ENCODE data around the gene ATXN7. TPM values are rescaled to one million over a fixed set of nuclear protein-coding genes. Genes with fewer than 3 reads are reported as not detected.

The ATXN7 gene
- total and polyA plus RNA-seq, 2 of the 13 experiments (the other 11 are each of a cell fraction or from before 2014, with no cell fraction given): 13.8 to 20.0 TPM

GRCh38 chr3:63980019-63980418 is 116.4 kb downstream of the ATXN7 start:
- POLR2A ChIA-PET: no interaction called here
- 92% methylated on average over 2 of the region's 2 CpGs for WGBS (ENCODE audit: low lambda C conversion rate)
- TF ChIP-seq RFX3 (CRISPR knock-in tag; IDR thresholded peaks at IDR 0.05) (no peak), ARHGAP35 (CRISPR knock-in tag; IDR thresholded peaks at IDR 0.05; ENCODE audit: borderline replicate concordance) (no peak), PAWR (CRISPR knock-in tag; IDR thresholded peaks at IDR 0.05; ENCODE audit: borderline replicate concordance) (no peak), SMYD3 (CRISPR knock-in tag; IDR thresholded peaks at IDR 0.05) (no peak), FOXC1 (CRISPR knock-in tag; IDR thresholded peaks at IDR 0.05; ENCODE audit: borderline replicate concordance) (no peak), ZBTB40 (IDR thresholded peaks at IDR 0.05) (no peak), ZBTB40 (CRISPR knock-in tag; IDR thresholded peaks at IDR 0.05) (no peak), JDP2 (CRISPR knock-in tag; IDR thresholded peaks at IDR 0.05; ENCODE audit: borderline replicate concordance) (no peak), ZNF513 (CRISPR knock-in tag; conservative IDR thresholded peaks at IDR 0.05) (no peak), ZNF383 (CRISPR knock-in tag; IDR thresholded peaks at IDR 0.05; ENCODE audit: borderline replicate concordance) (no peak), MYNN (CRISPR knock-in tag; IDR thresholded peaks at IDR 0.05; ENCODE audit: low read depth) (no peak)
- TF ChIP-seq, protein P1, sequence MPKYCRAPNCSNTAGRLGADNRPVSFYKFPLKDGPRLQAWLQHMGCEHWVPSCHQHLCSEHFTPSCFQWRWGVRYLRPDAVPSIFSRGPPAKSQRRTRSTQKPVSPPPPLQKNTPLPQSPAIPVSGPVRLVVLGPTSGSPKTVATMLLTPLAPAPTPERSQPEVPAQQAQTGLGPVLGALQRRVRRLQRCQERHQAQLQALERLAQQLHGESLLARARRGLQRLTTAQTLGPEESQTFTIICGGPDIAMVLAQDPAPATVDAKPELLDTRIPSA (CRISPR knock-in tag; IDR thresholded peaks at IDR 0.05; ENCODE audit: borderline replicate concordance): no peak

More at GRCh38 chr3:63980019-63980418, 116.4 kb downstream of the ATXN7 start:
- FAIRE-seq: no peak
- intact Hi-C loops (cut with micrococcal nuclease; ENCODE audit: unreplicated experiment): no loop called here
- BruUV-seq (replicated peaks): no TSS peak
- ATAC-seq: no peak
- H3K4me2 ChIP-seq (ENCODE audit: low read depth, low read length): no peak overlapping the region
- no peak overlapping the region for H2AFZ ChIP-seq (ENCODE audit: low read length)
- in situ Hi-C loops (cut with HindIII; ENCODE audit: extremely low pct_ligation_motif_present, low pct_unique_long_range_greater_than_20kb): no loop called here
- no peak overlapping the region for H3K9ac ChIP-seq (ENCODE audit: insufficient read depth, low read depth, low read length)
- H4K20me1 ChIP-seq (ENCODE audit: insufficient read depth, low read length): no peaks in the 10 kb centered on the region
- H3K4me1 ChIP-seq (ENCODE audit: insufficient read depth, low read length): peaks cover 17% of the 10 kb centered on the region
- CTCF ChIA-PET (ENCODE audit: low intra/inter-chr PET ratio, low total read pairs): no interaction called here
- H3K27me3 ChIP-seq (ENCODE audit: control insufficient read depth in 1 of 2, insufficient read depth in 2 of 2, low read length in 2 of 2): no peaks in the 10 kb centered on the region
- H3K9me3 ChIP-seq (ENCODE audit: low read length): no peaks in the 10 kb centered on the region
- no peak overlapping the region for H3K27ac ChIP-seq (ENCODE audit: extremely low read length, insufficient read depth, low read length)
- peaks cover 12 to 45% of the 10 kb centered on the region in 2 experiments for H3K36me3 ChIP-seq (replicated peaks in 1 of 2; ENCODE audit: control insufficient read depth in 1 of 2, insufficient read depth in 2 of 2, low read length in 2 of 2)
- DNase-seq (ENCODE audit: low spot score): no peak
- no peak overlapping the region for H3K4me3 ChIP-seq (replicated peaks in 1 of 3; ENCODE audit: insufficient read depth in 1 of 3, low read depth in 2 of 3, low read length in 3 of 3)
- H3K79me2 ChIP-seq (ENCODE audit: insufficient read depth, low read length): peaks cover 22% of the 10 kb centered on the region

Data from HepG2 (cell line).